Transverse colon (tissue), 4 donors: ENCODE results near the gene EFEMP1. TPM values are rescaled to one million over a fixed set of nuclear protein-coding genes. Genes with fewer than 3 reads are reported as not detected.

Experiments
- DNase-seq: peaks from one replicate; pipeline ENCODE4 v3.0.0-alpha.2; 2019
- H3K27ac ChIP-seq, 4 donors: fragments of 200-600 bp; sonication (generic); 2 replicates each; pipeline ENCODE4 v1.5.1; 2016 to 2018; ENCODE audit warnings: inconsistent platforms in 4 of 4
- H3K27me3 ChIP-seq: fragments of 200-600 bp; sonication (generic); 2 replicates; pipeline ENCODE4 v1.5.1; 2017; ENCODE audit warnings: inconsistent platforms
- H3K36me3 ChIP-seq, 4 donors: fragments of 200-600 bp; sonication (generic); 2 replicates each; pipeline ENCODE4 v1.5.1; 2017 to 2019; ENCODE audit warnings: inconsistent platforms in 4 of 4
- H3K4me1 ChIP-seq, 4 donors: fragments of 200-600 bp; sonication (generic); 2 replicates each; pipeline ENCODE4 v1.5.1; 2017 to 2020; ENCODE audit warnings: inconsistent platforms in 4 of 4
- H3K4me3 ChIP-seq, 4 donors: fragments of 200-600 bp; sonication (generic); 1 replicate in 1 of 4; 2 replicates in 3 of 4; pipeline versions ENCODE4 v1.5.1 to v1.6.1; 2017 to 2019; ENCODE audit warnings: inconsistent platforms in 4 of 4
- H3K9me3 ChIP-seq, 2 donors: fragments of 200-600 bp; sonication (generic); 2 replicates each; pipeline ENCODE4 v1.5.1; 2017 to 2019; ENCODE audit warnings: inconsistent platforms in 2 of 2
- CTCF ChIP-seq, 5 experiments: fragments of 200-600 bp in 3 of 5; fragments of 450-650 bp in 2 of 5; sonication (generic) in 3 of 5; IDR thresholded peaks; 1 replicate in 2 of 5; 2 replicates in 3 of 5; pipeline ENCODE4 v1.5.1; 2016 to 2017; ENCODE audit warnings: antibody characterized with exemption in 5 of 5, inconsistent platforms in 3 of 5, mild to moderate bottlenecking in 2 of 5, moderate library complexity in 1 of 5
- EP300 ChIP-seq: sonication (generic); formaldehyde crosslinking; IDR thresholded peaks from one replicate; pipeline ENCODE4 v1.6.1; 2017; ENCODE audit warnings: antibody characterized with exemption, low read depth
- POLR2A ChIP-seq: fragments of 450-650 bp; IDR thresholded peaks from one replicate; pipeline ENCODE4 v1.6.1; 2016; ENCODE audit warnings: antibody characterized with exemption, mild to moderate bottlenecking, moderate library complexity
- POLR2AphosphoS5 ChIP-seq, 3 donors: sonication (generic); formaldehyde crosslinking; IDR thresholded peaks; one replicate each; pipeline ENCODE4 v1.6.1; 2016; ENCODE audit warnings: antibody characterized with exemption in 3 of 3
- WGBS, 2 donors: methylation state at CpG; one replicate each; pipeline ENCODE4 v1.1.5; 2018; ENCODE audit warnings: low coverage in 1 of 2; 5-methylcytosine and 5-hydroxymethylcytosine counted together
- in situ Hi-C, 4 donors: fragments of 200-750 bp; cut with MboI; loops; one replicate each; pipeline versions ENCODE4 v1.15.0 to v1.15.1; 2017; ENCODE audit warnings: low sequenced_read_pairs in 3 of 4, low pct_ligation_motif_present in 1 of 4, low pct_unique_long_range_greater_than_20kb in 1 of 4
- intact Hi-C: fragments of 100-400 bp; cut with DNase I; formaldehyde crosslinking; loops from one replicate; pipeline ENCODE4 v1.15.1; 2023; ENCODE audit warnings: low total_unique reads
- total RNA-seq, 4 donors: library from RNA; depleted of rRNA; stranded (reverse); fragments of >200 nt; gene quantifications; one replicate each; pipeline ENCODE4 v1.1.0, GENCODE V29; 2016

EFEMP1 gene
- total RNA-seq, 4 donors from 2014 or later, result 12.0 to 34.8 (median 26.5) TPM

GRCh38 chr2:55947752-55948151 is 24.2 kb upstream of the EFEMP1 start:
- intact Hi-C loops, result no loop called here
- H3K27ac ChIP-seq, result no peak overlapping the region
- WGBS, 2 donors, result 56 to 61% methylated on average over 4 of the region's 4 CpGs

GRCh38 chr2:55946793-55947192 is 23.2 kb upstream of the EFEMP1 start:
- H3K4me3 ChIP-seq, result no peak overlapping the region
- DNase-seq, result no peak
- no peak for TF ChIP-seq EP300
- TF ChIP-seq CTCF (IDR thresholded peaks at IDR 0.05), result no peak
- no peak for TF ChIP-seq POLR2A
- TF ChIP-seq POLR2AphosphoS5 (IDR thresholded peaks at IDR 0.05), result no peak
- H3K36me3 ChIP-seq, result no peaks in the 10 kb centered on the region
- H3K27ac ChIP-seq, result no peak overlapping the region
- 88 to 97% methylated on average over 1 of the region's 1 CpG for WGBS, 2 donors
- H3K27me3 ChIP-seq, result no peaks in the 10 kb centered on the region
- in situ Hi-C loops, result no loop called here
- intact Hi-C loops, result no loop called here
- H3K9me3 ChIP-seq, result no peaks in the 10 kb centered on the region
- H3K4me1 ChIP-seq, result no peaks in the 10 kb centered on the region

More at GRCh38 chr2:55947752-55948151, 24.2 kb upstream of the EFEMP1 start:
- H3K27me3 ChIP-seq, result no peaks in the 10 kb centered on the region
- no peak for DNase-seq
- in situ Hi-C loops, result no loop called here
- no peak for TF ChIP-seq POLR2A
- no peak for TF ChIP-seq EP300
- TF ChIP-seq POLR2AphosphoS5 (IDR thresholded peaks at IDR 0.05), result no peak
- TF ChIP-seq CTCF (IDR thresholded peaks at IDR 0.05), result no peak
- no peaks in the 10 kb centered on the region for H3K4me1 ChIP-seq
- no peak overlapping the region for H3K4me3 ChIP-seq
- H3K36me3 ChIP-seq, result no peaks in the 10 kb centered on the region
- H3K9me3 ChIP-seq, result no peaks in the 10 kb centered on the region

GRCh38 chr2:55943466-55943865 is 19.9 kb upstream of the EFEMP1 start:
- DNase-seq, result no peak
- H3K4me1 ChIP-seq, result no peaks in the 10 kb centered on the region
- TF ChIP-seq POLR2AphosphoS5 (IDR thresholded peaks at IDR 0.05) (no peak), POLR2A (no peak), CTCF (IDR thresholded peaks at IDR 0.05) (no peak)
- no peaks in the 10 kb centered on the region for H3K36me3 ChIP-seq
- H3K27ac ChIP-seq, result no peak overlapping the region
- intact Hi-C loops (no loop called here), in situ Hi-C loops (no loop called here)
- no peaks in the 10 kb centered on the region for H3K9me3 ChIP-seq
- H3K4me3 ChIP-seq, result no peak overlapping the region
- 83 to 100% methylated on average over 1 of the region's 1 CpG for WGBS, 2 donors
- H3K27me3 ChIP-seq, result no peaks in the 10 kb centered on the region

- DNase-seq, result no peak
- H3K4me1 ChIP-seq, result no peaks in the 10 kb centered on the region
- WGBS, 2 donors, result 62 to 69% methylated on average over 3 of the region's 3 CpGs
- H3K36me3 ChIP-seq, result no peaks in the 10 kb centered on the region
- intact Hi-C loops (no loop called here), in situ Hi-C loops (no loop called here)
- H3K4me3 ChIP-seq, result no peak overlapping the region
- H3K9me3 ChIP-seq, result no peaks in the 10 kb centered on the region
- no peaks in the 10 kb centered on the region for H3K27me3 ChIP-seq
- H3K27ac ChIP-seq, result no peak overlapping the region
- TF ChIP-seq CTCF (IDR thresholded peaks at IDR 0.05), result no peak
- no peak for TF ChIP-seq POLR2A
- TF ChIP-seq EP300, result no peak
- no peak for TF ChIP-seq POLR2AphosphoS5 (IDR thresholded peaks at IDR 0.05)
Observed at GRCh38 chr2:55936351-55936750, 12.8 kb upstream of the EFEMP1 start.
